Glomerular endothelial cell (primary cell): ENCODE measurements around the gene AP1M1. TPM values are rescaled to one million over a fixed set of nuclear protein-coding genes. Genes with fewer than 3 reads are reported as not detected.

Experiments used
- DNase-seq: peaks from one replicate; pipeline ENCODE4 v3.0.0-alpha.2; 2011; ENCODE audit warnings: low read depth, low spot score; ENCODE audit errors: extremely low read depth
- total RNA-seq: library from RNA; depleted of rRNA; stranded (reverse); fragments of >200 nt; gene quantifications from 2 replicates; pipeline ENCODE4 v1.2.3, GENCODE V29; 2015

The AP1M1 gene
- total RNA-seq, 1 donor from 2014 or later: 127 TPM

GRCh38 chr19:16289594-16289993 lies 91.9 kb downstream of the AP1M1 start:
- no peak for DNase-seq

- DNase-seq: no peak
Observed at GRCh38 chr19:16290692-16291091, 93.0 kb downstream of the AP1M1 start.

GRCh38 chr19:16293118-16294091 lies 95.7 kb downstream of the AP1M1 start:
- no peak for DNase-seq

GRCh38 chr19:16295057-16295456 lies 97.3 kb downstream of the AP1M1 start:
- DNase-seq: no peak

Other genes starting within 250 kb of the AP1M1 start
- not detected in 2 replicates for gene OR10H4, start 248.9 kb upstream of the AP1M1 start, total RNA-seq
- 810 and 865 TPM in 2 replicates for gene TPM4, start 121.4 kb upstream of the AP1M1 start, total RNA-seq
- 67.5 and 78.0 TPM in 2 replicates for gene RAB8A, start 86.0 kb upstream of the AP1M1 start, total RNA-seq
- gene HSH2D, start 54.2 kb upstream of the AP1M1 start, total RNA-seq: not detected in 2 replicates
- gene CIB3, start 24.4 kb upstream of the AP1M1 start, total RNA-seq: not detected in 2 replicates
- gene FAM32A, start 12.5 kb upstream of the AP1M1 start, total RNA-seq: 108 and 142 TPM in 2 replicates
- gene KLF2, start 126.9 kb downstream of the AP1M1 start, total RNA-seq: 5.9 and 36.1 TPM in 2 replicates